DMS79 (cell line): ENCODE results near the gene ZMIZ1.
A peak's percentile ranks its signal among the peaks of the same experiment; 100 is the strongest.

Experiments used
- DNase-seq: peaks from one replicate; lab custom pipeline; 2025; lab: John Stamatoyannopoulos, UW

ZMIZ1 gene

DNA sequence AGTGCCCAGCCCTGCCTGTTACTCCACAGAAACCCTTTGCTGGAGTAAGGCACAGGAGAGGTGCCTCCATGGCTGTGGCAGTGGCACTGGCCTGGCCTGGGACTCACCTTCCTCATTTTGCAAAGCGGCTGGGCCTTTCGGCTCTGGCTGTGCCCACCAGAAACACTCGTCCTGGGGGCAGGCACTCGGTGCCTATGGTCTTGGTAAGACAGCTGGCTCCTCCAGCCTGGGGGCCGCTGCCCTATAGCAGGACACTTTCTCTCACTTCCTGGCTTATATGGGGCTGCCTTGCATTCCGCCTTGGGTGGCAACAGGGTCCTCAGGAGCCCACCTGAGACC, 13.2 kb downstream of the ZMIZ1 start:
- DNase-seq = no peak

DNA sequence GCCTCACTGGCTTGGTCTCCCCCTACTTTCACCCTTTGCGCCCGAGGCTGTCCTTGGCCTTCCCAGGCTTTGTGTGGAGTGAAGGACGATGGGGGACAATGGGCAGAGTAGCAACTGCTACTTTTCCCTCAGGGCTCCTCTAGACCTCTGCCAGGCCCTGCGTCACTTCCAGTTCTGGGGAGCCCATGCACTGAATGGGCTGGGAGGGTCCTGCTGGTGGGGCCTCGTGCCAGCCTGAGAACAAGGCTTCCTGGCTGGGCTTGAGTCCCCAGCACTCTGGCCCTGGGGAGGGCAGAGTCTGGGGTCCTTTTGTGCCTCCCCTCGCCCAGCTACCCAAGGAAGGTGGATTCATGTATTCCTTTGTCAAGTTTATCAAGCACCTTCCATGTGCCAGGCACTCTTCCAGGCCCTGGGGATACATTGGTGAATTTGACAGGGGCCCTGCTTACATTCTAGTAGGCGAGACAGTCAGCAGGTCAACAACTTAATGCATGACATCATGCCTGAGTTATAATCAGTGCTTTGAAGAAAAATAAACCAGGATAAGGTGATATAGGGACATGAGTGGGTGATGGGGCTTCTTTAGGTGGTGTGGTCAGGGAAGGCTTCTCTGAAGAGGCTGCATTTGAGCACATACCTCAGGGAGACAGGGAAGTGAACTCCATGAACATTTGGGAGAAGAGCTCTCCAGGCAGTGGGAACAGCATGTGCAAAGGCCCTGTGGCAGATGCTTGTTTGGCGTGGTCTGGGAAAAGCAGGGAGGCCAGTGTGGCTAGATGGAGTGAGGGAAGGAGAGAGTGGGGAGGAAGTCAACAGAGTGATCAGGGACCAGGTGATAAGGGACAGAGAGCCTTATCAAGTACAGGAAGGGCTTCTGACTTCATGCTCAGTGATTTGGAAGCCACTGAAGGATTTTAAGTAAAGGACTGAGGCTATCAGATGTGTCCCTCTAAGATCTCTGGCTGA, 14.1 kb downstream of the ZMIZ1 start:
- DNase-seq = no peak

DNA sequence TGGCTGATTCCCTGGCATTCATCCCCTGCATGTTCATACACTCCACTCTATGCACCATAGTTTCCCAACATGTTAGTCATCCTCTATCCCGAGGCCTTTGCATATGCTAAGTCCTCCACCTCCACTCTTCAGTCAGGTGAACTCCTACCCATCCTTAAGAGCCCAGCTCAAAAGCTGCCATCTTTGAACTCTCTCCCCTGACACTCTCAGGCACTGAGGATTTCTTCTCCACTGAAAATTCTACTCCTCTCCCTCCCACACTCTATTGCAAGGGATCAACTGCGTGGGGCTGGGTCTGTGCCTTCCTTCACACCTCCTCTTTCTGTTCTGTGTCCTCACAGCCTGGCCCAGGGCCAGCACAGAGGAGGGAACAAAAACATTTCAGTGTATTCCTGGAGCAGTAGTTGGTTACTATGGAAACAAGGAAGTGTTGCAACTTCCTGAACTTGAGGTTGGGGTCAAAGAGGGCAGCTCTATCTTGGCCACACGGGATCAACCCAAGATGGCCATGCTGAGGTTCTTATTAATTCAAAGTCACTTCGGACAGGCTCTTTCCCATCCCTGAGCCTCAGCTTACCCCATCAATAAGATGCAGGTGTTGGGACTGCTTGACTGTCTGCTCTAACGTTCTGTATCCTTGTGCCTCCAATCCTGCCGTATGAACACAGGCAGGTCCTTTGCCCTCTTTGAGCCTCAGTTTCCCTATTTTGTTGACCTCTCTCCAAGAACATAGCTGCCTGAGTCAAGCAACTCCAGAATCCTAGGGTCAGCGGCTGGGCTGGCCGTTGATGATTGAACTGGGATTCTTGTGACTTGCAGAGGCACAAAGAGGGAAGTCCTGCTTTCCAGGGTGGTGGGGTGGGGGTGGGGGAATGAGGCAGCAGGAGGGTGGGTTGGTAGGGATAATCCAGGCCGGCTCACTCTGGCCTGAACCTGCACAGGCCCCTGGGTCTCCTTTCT, 15.5 kb downstream of the ZMIZ1 start:
- DNase-seq = no peak

DNA sequence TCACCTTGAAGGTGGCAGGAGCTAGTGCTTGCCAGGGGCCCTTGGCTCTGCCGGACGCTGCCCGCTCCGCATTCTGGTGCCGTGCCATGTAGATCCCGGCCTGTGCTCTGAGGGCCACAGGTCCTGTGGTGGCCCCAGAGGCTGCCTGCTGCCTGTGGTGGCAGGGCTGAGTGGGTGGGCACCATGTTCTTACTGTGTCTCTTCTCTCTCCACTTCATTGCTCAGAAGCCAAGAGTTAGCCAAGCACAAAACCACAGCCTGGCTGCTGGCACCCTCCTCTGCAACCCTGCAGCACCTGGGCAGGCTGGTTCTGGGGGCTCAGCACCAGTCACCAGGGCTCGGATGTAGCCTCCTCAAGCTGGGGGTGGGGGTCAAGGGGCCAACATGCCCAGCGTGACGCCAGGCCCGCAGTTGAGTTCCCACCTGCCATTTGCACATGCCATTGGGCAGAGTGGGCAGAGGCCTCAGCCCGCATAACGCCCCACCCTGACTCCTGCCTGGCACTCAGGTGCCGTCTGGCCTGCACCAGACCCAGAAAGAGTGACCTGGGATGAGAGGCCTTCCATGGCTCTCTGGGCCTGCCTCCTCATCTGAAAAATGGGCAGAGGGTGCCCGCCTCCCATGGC, 16.3 kb downstream of the ZMIZ1 start:
- peak; percentile 53 for DNase-seq

DNA sequence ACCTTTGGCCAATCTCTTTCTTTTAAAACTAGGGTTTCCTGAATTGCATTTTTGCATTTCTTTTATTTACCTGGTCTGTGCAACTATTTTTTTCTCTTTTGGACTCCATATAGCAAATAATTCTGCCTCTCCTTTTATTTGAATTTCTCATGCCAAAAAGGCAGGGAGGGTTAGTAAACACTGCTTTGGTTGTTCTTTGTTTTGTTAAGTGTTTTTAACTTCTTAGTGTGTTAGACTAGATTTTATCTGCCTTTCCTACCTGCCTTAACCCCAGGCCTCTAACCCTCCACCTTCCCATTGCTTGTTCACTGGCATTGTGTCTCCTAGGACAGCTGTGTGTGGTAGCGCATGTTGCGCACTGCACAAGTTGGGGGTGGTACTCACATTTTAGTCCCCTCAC, 18.1 kb downstream of the ZMIZ1 start:
- no peak for DNase-seq

DNA sequence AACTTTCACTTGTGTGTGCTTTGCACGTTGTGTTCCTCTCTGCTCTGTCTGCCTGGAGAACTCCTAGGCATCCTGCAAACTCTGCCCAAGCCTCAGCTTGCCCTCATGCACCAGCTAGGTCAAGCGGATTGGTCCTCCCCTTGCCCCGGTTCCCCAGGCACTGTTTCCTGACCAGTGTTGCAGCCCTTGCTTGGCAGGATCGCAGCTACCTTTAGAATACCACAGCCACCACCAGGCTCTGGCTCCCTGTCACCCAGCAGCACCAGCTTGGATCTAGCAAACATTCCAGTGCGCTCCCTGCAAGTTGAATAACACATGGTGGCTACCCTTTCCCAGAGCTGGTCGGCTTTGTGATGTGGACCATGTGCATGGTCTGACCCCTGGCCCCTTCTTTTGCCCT, 19.0 kb downstream of the ZMIZ1 start:
- DNase-seq = no peak

DNA sequence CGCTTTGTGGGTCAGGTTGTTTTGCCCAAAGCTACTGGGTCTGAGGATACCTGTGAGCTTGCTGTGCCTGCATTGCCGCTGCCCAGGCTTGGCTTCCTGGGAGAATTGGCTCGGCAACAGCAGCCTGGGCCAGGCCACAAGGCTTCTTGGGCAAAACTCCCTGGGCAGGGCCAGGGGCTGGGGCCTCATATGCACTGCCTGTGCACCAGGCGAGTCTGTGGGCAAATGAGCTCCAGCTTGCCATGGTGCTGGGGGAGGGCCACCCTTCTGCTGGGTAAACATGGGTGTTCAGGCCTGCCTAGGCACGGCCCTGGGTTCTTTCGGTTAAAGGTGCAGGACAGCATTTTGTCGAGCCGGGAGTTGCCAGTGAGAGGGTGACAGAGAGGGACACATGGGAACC, 19.4 kb downstream of the ZMIZ1 start:
- DNase-seq = no peak

DNA sequence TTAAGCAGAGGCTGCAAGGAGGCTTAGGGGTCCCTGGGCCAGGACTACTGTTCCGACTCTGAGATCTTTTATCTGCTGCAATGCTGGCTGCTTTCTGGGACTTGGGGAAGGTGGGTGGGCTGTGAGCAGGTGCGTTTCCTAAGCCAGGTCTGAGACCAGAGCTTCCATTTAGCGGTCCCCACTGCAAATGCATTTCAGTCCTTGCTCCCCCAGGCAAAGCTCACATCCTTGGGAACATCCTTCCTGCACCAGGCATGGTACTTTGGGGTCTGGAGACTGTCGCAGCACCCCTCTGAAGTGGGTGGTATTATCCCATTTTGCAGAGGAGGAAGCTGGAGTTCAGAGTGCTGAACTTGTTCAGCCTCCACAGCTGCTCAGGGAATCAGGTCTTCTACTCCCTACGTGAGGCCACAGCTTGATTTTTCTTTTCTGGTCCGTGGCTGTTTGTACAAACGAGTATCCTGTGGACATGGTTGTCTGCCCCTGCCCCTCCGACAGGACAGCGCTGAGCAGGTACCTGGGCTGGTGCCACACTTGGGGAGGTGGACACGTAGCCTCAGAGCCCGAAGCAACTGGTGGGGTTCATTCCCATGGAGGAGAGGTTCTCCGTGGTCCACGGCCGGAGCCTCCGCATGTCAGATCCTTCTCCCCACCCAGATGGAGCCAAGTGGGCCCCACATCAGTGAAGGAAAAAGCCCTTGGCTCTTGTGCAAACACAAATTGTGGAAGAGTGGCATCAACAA, 20.0 kb downstream of the ZMIZ1 start:
- DNase-seq = no peak

DNA sequence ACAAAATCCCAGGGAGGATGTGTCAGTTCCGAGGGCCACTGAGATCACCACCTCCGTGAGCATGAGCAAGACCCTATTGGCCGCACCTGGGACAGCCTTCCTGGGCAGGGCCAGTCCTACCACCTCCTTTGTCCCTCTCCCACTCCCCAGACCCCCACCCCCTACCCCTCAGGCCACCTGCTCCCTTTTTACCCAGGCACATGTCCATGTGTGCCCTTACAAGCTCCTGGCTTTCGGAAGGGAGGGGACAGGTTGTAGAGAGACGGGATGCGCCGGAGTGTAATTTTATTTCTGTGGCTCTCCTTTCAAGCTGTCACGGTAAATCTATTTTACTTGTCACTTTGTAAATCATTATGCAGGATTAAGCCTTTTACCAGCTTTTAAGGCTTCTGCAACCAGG, 20.9 kb downstream of the ZMIZ1 start:
- no peak for DNase-seq

DNA sequence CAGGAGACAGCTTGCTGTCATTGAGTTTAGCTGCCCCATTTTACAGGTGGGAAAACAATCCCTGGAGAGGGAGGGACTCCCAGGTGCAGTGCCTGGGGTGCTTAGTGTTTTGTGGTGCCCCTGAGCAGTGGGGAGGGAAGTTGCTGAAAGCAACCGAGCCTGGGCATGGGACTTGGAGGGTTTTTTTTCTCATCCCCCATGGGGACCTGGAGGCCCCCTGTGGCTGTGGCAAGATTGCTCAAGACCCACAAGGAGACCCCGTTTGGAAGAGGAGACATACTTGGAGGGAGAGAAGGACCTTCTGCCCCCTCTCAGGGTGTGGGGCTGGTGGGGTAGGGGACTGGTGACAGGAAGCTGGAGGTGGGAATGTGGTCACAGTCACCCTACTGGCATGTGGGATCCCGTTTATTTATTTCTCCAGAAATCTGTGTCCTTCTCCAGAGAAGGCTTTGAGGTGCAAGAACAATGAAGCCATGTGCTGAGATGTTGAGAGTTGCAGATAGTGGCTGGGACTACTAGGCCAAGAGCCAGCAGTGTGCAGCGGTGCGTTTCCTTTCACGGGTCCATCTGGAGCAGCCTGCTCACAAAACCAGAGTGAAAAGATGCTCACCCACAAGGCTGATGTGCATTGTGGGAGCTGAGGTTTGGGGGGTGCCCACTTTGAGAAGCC, 21.5 kb downstream of the ZMIZ1 start:
- DNase-seq = peak; percentile 22

DNA sequence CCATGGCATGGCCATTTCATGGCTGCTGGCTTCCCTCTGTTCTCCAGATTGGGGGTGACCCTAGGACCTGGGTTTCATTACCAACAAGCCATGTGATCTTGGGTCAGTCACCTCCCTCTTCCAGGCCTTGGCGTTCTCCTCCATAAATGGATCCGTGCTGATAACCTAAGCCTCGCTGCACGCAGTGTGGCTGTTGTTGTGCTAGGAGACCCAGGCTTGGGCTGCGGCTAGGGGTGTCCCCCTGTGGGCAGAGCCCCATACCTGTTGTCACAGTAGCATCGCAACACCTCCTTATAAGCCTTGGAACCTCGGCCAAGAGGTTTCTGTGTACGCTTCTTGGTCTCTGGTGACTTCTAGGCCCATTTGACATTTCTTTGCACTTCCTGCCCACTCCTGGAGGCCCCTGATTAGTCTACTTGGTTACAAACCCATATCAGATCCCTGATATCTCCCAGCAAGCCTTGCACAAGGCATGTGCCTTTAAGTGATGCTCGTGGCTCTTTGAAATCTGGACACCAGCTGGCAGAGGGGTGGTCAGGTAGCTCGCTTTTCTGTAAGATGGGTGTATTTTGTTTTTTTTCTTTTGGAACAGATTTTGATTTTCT, 23.6 kb downstream of the ZMIZ1 start:
- no peak for DNase-seq

DNA sequence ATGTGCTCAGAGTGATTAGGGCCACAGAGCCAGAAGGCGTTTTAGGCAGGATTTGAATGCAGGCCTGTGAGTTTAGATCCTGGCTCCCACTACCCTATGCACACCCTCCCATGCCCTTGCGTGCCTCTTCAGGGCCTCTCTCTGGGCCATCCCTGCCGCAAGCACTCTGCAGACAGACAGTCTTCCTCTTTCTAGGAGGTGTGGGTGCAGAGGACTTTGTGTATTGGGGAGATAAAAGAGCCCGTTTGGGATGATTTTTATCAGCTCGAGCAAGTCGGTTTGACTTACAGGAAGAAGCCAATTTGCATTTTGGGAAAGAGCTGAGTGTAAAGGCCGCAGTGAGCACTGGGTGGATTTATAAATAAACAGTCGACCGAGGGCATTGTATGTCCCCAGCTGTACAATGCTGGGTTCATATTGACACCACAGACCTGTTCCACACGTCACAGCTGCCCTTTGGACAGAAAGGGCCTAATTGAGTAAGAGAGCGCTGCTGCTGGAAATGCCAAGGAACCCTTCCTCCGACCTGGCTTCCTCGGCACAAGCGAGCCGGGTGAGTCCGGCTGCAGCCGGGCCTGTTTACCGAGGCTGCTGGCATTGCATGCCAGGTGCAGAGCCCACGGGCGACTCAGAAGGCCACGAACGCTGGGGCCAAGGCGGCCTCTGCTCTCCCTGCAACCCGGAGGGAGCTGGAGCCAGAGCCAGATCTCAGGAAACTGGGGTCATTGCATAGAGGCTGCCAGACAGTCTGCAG, 25.1 kb downstream of the ZMIZ1 start:
- DNase-seq = no peak

DNA sequence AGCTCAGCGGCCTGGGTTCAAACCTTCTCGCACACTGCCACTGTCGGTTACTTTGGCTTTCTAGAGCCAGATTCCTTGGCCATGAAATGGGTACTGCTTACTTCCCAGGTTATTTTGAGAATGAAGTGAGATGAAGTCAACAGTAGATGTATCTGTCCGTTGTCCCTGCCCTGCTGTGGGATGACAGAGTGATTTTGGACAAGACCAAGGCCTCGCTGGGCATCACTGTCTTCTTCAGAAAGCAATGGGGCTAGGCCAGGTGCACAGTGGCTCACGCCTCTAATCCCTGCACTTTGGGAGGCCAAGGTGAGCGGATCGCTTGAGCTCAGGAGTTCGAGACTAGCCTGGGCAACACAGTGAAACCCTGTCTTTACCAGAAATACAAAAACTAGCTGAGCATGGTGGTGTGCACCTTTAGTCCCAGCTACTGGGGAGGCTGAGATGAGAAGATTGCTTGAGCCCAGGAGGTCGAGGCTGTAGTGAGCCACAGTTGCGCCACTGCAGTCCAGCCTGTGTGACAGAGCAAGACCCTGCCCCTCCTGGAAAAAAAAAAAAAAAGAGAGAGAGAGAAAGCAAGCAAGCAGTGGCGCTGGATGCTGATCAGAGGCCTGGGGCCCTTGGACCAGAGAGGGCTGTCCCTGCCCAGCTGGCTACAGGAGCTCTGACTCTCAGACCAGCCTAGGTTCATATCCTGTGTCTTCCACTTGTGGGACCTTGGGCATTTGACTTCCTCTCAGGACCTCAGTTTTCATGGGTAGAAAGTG, 25.8 kb downstream of the ZMIZ1 start:
- no peak for DNase-seq

DNA sequence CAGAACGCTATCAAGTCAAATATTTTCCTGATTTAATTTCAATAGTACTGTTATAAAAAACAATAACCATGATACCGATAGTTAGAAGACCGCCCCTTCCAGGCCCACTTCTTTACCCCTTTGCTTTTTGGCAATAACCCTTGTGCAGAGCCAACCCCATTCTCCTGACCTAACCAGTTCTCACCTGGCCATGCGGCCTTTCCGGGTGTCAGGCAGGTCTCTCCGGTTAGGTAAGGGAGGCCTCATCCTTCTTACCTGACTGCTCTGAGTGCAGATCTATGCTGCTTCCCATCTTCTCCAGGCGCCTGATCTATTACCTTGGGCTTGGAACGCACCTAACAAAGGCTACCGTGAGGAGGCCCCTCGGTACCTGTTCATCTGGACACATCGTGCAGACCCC, 26.6 kb downstream of the ZMIZ1 start:
- no peak for DNase-seq

DNA sequence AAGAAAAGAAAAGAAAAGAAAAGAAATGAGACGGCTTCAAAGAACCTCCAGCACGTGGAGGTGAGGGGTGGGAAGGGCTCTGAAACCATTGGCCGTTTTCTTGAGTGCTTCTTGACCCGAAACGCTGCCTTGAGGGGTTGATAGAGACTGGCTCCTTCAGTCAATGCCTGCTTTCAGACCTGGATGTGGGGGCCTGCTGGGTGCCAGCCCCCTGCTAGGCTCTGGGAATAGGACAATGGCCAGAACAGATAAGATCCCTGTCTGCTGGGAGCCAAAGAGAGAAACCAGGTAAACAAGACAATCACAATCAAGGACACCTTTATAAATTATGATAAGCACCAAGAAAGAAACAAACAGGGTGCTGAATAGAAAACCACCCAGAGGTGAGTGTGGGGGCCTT, 27.7 kb downstream of the ZMIZ1 start:
- no peak for DNase-seq

DNA sequence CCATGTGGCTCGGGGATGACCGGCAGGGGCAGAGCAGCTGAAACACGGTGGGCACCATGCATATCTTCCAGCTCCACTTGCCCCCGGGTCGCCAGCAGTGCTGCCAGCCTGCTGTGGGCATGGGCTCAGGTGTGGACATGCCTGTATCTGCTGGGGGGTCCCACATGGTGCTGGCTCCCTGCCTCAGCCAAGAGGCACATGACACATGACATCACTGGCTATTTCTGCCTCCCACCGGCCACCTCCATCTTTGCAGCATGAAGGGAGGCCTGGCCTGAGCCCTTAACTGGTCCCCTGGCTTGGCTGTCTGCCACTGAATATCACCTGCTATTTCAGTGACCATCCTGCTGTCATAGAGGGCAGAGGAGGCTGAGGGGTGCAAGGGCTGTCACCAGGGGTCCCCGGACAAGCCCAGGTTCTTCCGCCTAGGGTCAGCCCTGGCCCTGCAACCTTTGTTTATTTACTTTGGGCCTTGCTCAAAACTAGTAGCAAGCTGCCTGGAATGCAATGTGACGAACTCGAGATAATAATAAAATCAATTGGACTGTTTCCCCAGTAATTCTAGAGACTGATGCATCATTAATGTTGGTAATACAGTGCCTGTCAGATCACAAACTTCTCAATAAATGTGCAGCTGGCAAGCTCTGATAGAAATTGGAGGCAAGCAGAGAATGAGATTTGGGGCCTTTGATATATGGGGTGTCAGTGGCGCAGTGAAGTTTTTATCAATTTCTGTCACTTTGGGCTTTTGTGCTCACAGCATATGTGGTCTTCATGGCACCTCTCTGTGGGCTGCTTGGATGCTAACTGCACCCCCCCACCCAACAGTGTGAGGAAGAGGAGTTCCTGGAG, 28.5 kb downstream of the ZMIZ1 start:
- DNase-seq = no peak

DNA sequence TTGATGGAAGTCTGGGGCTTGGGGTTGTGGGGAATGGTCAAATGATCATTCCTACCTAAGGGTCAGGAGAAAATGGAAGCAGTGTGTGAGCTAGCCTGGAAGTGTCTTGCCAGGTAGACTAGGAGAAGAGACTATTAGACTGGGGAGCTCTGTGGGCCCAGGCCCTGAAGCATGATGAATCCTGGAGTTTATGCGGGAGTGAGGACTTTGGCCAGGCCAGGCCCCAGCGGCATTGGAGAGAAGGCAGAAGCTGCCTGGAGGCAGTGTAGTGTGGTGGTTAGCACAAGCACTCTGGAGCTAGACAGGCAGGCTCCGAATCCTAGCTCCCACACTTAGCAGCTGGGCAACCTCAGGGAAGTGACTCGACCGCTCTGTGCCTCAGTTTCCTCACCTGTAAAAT, 29.3 kb downstream of the ZMIZ1 start:
- no peak for DNase-seq

DNA sequence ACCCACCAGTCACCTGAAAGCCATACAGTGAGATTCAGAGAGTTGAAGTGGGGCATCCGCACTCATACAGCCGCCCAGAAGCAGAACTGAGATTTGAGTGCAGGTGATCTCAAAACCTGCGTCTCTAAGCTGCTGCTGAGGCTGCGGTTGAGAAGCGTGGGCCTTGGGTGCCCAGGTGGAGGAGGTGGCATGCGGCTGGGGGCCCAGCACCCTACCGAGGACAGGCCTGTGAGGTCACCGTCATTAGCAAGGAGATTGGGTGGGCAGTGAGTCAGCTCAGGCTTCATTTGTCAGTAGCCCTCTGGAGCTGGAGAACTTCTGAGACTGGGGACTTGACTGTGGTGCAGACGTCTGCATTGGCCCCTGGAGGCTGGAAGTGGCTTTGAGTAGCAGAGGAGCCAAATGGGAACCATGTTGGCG, 29.8 kb downstream of the ZMIZ1 start:
- DNase-seq = no peak
